Retinal pigment epithelial cell (primary cell): Measurements from ENCODE around the gene SH3RF3.

Experiments
- DNase-seq: peaks from one replicate; pipeline ENCODE4 v3.0.0-alpha.2; 2010; ENCODE audit warnings: low read depth
- H3K4me3 ChIP-seq: 2 replicates; pipeline ENCODE4 v1.5.1; 2011; ENCODE audit warnings: mild to moderate bottlenecking, low read length, control low read depth, moderate library complexity
- TF ChIP-seq, protein P1 (sequence below): conservative IDR thresholded peaks from 2 replicates; pipeline ENCODE4 v1.5.1; 2011; ENCODE audit warnings: low read depth, low read length, control low read depth, inconsistent platforms

The SH3RF3 gene

DNA sequence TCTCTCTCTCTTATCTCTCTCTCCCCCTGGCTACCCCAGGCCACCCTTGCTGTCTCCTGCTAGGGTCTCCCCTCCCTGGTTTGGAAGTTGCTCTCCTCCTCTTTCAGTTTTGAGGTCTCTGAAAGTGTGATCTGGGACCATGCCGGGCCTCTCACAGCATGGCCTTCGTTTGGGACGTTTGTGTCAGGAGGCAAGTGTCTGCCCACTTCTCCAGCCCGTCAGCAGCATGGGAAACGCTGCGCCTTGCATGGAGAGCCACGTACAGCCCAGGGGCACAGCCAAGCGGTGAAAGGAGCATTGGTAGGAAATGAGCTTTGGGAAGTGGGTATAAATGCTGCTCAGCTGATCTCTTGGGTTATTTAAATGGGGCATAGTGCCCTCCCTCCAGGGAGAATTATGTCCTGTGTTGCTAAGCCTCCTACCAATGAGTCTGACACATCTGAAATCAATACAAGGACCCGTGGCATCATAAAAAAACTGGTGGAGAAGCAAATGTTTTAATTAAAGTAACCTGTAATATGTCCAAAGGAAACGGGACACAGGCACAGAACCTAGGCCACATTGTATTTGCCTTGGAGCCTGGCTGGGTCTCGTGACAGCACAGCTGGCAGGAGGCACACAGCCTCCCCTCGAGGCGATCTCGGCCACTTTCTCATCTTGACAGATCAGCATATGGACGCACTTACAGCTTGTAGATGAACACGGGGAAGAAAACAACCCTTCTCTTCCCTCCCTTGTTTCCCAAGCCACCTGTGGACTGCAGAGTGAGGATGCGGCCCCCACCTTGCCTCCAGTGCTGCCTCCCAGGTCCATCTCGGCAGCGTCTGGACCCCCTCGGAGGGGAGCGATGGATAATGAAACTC lies 72.7 kb downstream of the SH3RF3 start:
- DNase-seq, result no peak
- TF ChIP-seq, protein P1, sequence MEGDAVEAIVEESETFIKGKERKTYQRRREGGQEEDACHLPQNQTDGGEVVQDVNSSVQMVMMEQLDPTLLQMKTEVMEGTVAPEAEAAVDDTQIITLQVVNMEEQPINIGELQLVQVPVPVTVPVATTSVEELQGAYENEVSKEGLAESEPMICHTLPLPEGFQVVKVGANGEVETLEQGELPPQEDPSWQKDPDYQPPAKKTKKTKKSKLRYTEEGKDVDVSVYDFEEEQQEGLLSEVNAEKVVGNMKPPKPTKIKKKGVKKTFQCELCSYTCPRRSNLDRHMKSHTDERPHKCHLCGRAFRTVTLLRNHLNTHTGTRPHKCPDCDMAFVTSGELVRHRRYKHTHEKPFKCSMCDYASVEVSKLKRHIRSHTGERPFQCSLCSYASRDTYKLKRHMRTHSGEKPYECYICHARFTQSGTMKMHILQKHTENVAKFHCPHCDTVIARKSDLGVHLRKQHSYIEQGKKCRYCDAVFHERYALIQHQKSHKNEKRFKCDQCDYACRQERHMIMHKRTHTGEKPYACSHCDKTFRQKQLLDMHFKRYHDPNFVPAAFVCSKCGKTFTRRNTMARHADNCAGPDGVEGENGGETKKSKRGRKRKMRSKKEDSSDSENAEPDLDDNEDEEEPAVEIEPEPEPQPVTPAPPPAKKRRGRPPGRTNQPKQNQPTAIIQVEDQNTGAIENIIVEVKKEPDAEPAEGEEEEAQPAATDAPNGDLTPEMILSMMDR, result no peak
- no peak overlapping the region for H3K4me3 ChIP-seq

DNA sequence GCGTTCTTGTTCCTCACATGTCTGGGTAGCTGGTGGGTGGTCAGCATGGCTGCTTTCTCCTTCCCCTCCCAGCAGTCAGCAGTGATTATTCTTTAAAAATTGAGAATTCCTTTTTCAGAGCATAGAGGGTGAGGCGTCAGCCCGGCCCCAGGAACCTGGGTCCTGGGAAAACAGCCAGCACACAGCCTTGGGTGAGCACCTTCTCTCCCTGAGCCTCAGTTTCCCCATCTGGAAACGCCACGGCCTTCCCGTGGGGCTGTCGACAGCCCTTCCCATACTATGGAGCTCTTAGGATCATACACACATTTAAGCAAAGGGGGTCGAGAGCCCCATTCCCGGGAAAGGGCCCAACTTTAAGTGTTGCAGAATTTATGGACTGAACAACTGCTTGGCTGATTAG lies 73.5 kb downstream of the SH3RF3 start:
- TF ChIP-seq, protein P1, result no peak
- H3K4me3 ChIP-seq, result no peak overlapping the region
- no peak for DNase-seq

DNA sequence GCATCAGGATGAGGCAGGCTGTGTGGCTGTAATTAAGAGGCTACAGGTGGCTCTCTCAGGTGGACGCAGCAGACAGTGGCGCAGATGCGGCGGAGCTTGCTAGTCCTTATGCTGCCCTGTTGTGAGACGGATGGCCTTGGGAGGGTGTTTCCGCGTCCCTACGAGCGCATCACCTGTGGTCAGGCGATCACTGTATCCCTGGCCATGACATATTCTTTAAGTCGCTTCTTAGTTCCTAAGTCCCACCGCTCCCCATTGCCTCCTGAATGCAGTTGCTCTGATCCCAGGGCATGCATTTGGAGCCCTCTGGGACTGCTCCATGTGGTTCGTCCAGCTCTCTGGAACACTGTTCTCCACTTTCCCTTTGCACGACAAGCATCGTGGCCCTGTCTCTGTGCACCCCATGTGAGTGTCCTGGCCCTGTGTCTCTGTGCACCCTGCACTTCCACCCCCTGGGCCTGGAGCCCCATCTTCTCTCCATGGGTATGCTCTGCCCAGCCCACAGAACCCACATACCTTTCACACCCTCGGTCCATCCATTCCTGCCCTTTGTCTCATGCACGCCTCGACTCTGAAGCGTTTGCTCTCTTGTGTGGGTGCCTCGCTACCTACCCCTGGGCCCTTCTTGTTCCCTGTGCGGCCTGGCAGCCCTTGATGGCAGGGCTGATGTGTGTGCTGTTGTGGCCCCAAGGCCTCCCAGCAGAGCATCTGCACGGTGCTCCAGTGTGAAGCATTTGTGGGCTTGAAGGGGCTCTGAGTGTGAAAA lies 74.4 kb downstream of the SH3RF3 start:
- H3K4me3 ChIP-seq, result no peak overlapping the region
- TF ChIP-seq, protein P1, result no peak
- no peak for DNase-seq

DNA sequence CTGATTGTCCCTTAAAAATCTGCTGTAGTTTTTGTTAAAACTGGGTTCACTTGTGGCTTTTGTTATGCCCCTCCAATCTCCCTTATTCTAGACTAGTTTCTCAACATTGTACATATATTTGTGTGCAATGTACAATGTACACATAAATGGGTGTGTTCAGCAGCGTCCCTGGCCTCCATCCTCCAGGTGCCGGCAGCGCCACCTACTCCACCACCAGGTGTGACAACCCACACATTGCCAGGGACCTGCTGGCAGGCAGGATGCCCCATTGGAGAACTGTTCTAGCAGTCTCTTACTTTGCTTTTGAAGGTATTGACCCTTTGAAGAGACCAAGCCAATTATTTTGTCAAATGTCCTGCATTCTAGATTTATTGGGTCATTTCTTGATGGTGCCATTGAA lies 75.4 kb downstream of the SH3RF3 start:
- TF ChIP-seq, protein P1, result no peak
- no peak overlapping the region for H3K4me3 ChIP-seq
- no peak for DNase-seq

DNA sequence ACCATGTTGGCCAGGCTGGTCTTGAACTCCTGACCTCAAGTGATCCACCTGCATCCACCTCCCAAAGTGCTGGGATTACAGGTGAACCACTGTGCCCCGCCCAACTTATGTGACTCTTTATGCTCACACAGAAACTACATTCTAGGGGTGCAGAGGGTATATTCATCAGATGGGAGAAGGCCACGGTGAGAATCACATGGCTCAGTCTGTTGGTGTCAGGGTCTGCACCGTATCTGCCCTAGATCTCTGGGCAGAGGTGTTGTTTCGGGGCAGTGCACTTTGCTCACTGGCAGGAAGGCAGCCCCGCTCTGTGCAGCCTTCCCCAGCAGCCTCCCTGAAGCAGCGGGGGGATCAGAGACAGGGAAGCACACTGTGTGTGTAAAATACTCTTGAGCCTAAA lies 76.4 kb downstream of the SH3RF3 start:
- no peak for DNase-seq
- H3K4me3 ChIP-seq, result no peak overlapping the region
- TF ChIP-seq, protein P1, result no peak

DNA sequence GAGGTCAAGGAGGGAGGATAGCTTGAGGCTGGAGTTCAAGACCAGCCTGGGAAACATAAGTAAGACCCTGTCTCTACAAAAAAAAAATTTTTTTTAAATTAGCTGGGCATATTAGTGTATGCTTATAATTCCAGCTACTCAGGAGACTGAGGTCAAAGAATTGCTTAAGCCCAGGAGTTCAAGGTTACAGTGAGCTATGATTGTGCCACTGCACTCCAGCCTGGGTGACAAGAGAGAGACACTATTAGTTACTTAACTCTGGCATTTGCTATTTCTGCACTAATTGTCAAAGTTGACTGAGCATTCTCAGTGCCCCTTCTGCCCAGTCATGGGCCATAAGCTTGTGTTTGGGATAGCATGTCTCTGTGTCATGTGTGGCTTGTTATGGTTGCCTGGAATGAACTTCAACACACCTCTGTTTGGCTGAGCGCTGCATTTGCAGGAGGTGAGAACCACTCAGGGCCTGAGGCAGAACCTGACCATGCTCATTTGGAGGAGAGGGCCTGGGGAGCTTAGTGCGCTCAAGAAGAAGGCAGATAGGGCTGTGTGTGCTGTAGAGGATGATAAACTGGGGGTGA lies 77.7 kb downstream of the SH3RF3 start:
- TF ChIP-seq, protein P1, result no peak
- no peak for DNase-seq
- H3K4me3 ChIP-seq, result no peak overlapping the region
